Stomach (tissue), 4 donors: ENCODE data around the gene HTRA2.

Source experiments
- EP300 ChIP-seq: sonication (generic); formaldehyde crosslinking; IDR thresholded peaks from one replicate; pipeline ENCODE4 v1.6.1; 2017; ENCODE audit warnings: antibody characterized with exemption
- POLR2A ChIP-seq, 4 donors: fragments of 450-650 bp; IDR thresholded peaks; one replicate each; pipeline ENCODE4 v1.6.1; 2016; ENCODE audit warnings: antibody characterized with exemption in 4 of 4, control low read depth in 2 of 4, mild to moderate bottlenecking in 1 of 4, moderate library complexity in 1 of 4
- POLR2AphosphoS5 ChIP-seq, 3 donors: sonication (generic); formaldehyde crosslinking; IDR thresholded peaks; one replicate each; pipeline ENCODE4 v1.6.1; 2016; ENCODE audit warnings: antibody characterized with exemption in 3 of 3
- TF ChIP-seq, protein P1 (sequence below), 7 experiments: fragments of 450-650 bp in 4 of 7; fragments of 200-600 bp in 3 of 7; sonication (generic) in 3 of 7; IDR thresholded peaks; one replicate each; pipeline ENCODE4 v1.5.1; 2016 to 2019; ENCODE audit warnings: antibody characterized with exemption in 7 of 7, control low read depth in 2 of 7, mild to moderate bottlenecking in 1 of 7

DNA sequence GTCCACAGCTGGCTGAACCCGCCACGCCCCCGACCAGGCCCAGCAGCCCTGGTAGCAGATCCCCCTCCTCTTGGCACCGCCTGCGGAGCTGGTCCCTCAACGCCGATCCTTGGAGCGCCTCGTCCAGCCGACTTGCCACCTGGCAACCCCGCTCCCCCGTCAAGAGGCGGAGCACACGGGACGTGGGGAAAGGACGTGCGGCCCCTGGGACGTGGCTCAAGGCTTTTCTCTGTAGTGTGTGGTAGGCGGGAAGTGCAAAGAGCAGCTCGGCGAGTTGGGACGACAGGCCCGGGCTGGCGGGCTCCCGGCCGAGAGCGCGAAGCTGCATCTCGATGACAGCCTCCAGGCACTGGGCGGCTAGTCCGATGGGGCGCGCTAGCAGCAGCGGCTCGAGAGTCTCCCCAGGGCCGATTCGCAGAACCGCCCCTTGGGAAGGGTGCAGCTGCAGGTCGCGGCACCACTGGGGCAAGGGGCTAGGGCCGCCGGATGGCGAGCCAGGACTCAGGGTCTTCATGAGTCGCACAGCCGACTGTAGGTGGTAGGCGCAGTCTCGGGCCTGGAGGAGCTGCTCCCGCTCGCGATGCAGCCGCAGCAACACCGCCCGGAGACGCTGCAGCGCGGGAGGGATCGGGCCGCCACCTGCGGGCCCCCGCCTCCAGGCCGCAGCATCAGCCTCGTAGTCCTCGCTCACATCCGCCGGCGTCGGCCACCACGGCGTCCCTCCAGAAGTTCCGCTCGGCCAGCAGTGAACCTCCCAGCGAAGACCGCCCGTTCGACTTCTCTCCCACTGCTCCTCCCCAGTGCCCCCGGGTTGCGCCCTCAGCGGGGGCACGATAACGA is 47.6 kb upstream of the HTRA2 start:
- TF ChIP-seq, protein P1, sequence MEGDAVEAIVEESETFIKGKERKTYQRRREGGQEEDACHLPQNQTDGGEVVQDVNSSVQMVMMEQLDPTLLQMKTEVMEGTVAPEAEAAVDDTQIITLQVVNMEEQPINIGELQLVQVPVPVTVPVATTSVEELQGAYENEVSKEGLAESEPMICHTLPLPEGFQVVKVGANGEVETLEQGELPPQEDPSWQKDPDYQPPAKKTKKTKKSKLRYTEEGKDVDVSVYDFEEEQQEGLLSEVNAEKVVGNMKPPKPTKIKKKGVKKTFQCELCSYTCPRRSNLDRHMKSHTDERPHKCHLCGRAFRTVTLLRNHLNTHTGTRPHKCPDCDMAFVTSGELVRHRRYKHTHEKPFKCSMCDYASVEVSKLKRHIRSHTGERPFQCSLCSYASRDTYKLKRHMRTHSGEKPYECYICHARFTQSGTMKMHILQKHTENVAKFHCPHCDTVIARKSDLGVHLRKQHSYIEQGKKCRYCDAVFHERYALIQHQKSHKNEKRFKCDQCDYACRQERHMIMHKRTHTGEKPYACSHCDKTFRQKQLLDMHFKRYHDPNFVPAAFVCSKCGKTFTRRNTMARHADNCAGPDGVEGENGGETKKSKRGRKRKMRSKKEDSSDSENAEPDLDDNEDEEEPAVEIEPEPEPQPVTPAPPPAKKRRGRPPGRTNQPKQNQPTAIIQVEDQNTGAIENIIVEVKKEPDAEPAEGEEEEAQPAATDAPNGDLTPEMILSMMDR (IDR thresholded peaks at IDR 0.05), result no peak
- no peak for TF ChIP-seq POLR2AphosphoS5 (IDR thresholded peaks at IDR 0.05)
- no peak for TF ChIP-seq POLR2A (IDR thresholded peaks at IDR 0.05)
- no peak for TF ChIP-seq EP300
